ENCODE results near the gene SHF.
A peak's percentile ranks its signal among the peaks of the same experiment; 100 is the strongest.

Gene SHF

DNA sequence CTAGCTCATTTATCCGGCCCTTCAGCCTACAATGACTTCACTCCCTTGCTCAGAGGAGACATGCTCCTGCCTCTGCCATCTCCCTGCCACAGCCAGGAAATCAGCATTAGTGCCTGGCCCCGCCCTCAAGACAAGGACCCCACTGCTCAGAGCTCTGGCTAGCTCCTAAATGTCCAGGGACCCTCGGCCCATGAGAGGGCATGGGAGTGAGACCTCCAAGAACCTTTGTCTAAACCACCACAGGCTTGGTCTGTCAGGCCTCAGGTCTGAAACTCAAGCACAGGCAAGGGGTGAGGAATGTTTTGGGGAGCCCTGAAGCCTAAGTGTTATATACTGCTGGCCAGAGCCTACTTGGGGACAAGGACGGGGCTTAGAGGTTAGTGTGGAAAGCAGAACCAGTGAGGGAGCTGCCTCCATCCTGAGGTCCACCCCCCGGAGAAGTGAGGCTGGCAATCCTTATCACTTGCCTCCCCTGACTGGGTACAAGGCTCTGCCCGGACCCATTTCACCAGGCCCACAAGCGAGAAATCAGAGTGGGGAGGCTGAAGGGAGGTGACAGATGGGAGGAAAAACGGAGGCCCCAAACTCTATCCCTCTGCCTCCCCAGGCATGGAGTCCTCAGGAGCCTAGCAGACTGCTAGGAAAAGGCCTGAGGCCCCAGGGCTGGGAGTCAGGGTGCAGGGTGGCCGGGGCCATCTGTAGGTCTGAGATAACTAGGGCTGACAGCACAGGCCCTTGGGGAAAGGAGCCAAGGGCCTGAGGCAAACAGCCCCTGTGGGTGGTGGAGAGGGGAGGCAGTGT, 18.8 kb downstream of the SHF start:
- DNase-seq, result no peak

- no peak for DNase-seq
These were observed 19.5 kb downstream of the SHF start for GRCh38 chr15:45168286-45168685.

DNA sequence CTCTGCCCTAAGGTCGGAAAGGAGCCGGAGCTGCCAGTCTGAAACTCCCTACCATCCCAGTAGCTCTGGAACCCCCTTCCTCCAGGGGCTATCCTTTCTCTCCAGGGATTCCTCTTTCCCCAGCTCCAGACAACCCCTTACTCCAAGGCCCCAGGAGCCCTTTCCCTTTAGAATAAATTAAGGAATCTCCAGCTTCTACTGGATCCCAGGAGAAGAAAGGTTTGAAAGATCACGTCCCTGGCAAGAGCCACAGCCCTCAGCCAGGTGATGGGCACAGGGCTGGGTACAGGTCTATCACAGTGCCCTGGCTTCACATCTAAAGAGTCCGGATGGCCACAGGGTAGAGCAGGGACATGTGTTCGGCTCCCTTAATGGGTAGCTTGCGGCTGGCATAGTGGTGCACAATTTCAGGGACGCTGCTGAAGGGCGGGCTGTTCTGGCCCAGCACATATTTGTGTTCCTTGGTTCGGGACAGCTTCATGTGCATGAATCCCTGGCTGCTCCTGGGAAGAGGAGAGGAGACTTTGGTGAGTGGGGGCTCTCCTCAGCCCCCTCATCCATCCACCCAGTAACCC, 20.0 kb downstream of the SHF start:
- DNase-seq, result no peak

DNA sequence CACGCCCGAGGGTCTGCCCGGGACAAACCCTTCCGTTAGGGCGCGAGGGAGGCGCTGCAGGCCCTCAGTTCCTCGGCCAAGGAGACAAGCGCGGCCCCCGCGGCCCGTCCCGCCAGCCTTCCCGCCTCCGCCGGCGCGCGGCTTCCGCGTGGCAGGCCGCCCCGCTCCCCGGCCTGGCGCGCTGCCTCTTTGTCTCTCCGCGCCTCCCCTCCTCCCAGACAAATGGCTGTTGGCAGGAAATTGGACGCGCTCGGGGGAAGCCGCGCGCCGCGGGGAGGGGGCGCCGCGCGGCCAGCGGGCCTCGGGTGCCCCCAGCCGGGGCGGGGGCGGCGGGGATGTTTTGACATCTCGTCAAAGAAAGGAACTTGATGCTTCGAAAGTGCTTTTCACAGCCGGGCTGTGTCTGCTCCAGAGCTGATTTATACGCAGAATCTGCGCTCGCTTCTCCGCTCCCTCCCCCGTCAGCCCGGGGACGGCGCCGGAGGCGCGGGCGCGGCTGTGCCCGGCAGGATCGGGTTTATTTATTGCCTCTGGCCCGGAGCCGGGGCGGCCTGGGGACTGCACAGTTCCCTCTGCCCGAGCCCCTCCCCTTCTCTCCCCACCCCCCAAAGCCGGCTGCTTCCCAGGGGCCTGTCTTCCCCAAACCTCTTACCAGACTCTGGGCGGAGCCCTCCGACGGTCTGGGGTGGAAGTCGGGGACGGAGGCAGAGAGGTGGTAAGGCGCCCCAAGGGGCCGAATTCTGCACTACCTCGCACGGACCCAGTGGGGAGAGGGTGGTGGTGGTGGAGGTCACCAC, 20.7 kb downstream of the SHF start:
- DNase-seq, result peak; percentile 80

GRCh38 chr15:45165536-45165935, 22.2 kb downstream of the SHF start:
- no peak for DNase-seq

DNA sequence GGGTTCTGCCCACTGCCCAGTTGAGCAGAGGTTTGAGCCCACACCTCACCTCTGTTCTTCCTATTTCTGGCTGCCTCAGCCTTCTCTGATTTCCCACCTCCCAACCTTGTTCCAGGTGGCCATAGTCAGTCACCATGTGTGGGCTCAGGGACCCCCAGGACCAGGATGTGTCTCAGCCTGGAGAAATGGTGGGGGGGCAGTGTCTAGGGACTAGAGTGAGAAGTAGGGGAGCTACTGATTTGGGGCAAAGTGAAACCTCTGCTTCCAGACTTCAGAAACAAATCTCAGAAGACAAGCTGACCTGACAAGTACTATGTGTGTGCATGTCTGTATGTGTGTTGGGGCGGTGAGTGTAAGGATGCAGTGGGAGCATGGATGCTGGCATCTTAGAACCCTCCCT, 22.9 kb downstream of the SHF start:
- DNase-seq, result no peak

DNA sequence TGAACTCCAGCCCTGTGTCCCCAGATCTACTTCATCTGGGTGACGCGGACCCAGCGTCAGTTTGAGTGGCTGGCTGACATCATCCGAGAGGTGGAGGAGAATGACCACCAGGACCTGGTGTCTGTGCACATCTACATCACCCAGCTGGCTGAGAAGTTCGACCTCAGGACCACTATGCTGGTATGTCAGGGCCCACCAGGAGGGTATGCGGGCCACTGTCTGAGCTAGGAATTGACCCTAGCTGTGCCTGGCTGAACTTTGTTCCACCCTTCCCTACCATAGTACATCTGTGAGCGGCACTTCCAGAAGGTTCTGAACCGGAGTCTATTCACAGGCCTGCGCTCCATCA, 24.3 kb downstream of the SHF start:
- no peak for DNase-seq

- peak; percentile 64 for DNase-seq
These were observed 24.8 kb downstream of the SHF start for GRCh38 chr15:45162771-45163507.

GRCh38 chr15:45161666-45162065, 26.1 kb downstream of the SHF start:
- DNase-seq, result no peak

GRCh38 chr15:45157974-45158373, 29.8 kb downstream of the SHF start:
- DNase-seq, result no peak

- no peak for DNase-seq
These were observed 30.9 kb downstream of the SHF start for GRCh38 chr15:45156744-45157455.

DNA sequence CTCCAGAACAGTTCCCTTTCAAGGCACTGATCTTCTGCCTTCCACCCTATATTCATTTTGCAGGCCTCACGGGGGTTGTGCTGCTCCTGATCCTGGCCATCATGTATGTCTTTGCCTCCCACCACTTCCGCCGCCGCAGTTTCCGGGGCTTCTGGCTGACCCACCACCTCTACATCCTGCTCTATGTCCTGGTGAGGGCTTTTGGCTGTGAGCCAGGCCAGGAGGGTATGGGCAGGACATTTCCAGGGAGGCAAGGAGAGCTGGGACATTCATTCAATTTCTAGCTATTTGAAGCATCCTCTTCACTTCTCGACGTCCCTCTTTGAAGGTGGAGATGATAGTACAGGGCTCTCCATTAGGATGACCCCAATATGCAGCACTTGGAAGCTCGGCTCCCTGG, 32.0 kb downstream of the SHF start:
- DNase-seq, result no peak

DNA sequence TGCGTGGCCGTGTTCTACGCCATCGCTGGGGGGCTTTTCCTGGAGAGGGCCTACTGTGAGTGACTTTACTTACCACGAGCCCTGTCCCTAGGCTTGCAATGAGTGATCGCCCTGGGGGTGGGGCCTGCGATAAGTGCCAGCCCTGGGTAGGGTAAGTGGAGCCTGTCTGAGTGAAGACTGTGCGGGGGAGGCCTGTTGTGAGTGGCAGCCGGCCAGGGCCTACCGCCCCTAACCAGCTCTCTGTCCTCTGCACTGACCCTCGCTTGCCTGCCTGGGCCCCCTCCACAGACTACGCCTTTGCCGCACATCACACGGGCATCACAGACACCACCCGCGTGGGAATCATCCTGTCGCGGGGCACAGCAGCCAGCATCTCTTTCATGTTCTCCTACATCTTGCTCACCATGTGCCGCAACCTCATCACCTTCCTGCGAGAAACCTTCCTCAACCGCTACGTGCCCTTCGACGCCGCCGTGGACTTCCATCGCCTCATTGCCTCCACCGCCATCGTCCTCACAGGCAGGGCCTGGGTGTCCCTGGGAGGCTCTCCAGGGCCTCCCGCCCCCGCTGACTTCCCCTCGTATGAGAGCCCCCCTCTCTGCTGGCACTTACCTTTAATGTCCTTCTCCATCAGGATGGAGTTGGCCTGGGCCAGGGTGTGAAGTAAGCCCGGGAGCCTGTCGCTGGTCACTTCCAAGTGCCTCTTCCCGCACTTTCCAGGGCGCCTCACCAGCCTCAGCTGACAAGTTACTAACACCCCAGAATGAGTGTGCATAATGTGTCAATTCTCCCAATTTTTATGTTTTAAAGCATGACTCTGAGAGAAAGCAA, 35.6 kb downstream of the SHF start:
- DNase-seq, result no peak

GRCh38 chr15:45150997-45151396, 36.8 kb downstream of the SHF start:
- no peak for DNase-seq

- DNase-seq, result no peak
These were observed 37.3 kb downstream of the SHF start for GRCh38 chr15:45150481-45150880.

DNA sequence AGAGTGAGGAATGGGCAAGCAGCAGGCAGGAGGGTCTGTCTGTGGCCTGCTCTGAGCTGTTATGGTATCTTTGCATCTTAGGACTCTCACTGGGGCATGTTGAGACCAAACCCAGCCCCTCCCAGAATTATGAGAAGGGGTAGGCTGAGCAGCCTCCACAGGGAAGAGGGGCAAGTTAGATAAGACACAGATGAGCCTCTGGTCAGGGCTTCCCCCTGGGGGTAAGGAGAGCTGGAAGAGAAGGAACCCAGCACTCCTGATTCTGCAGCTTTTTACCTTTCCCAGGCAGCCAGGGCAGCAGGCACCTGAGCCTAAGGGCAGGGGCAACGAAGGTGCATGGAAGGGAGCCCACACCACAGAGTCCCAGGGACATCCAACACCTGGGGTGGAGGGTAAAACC, 38.7 kb downstream of the SHF start:
- DNase-seq, result no peak

- no peak for DNase-seq
These were observed 39.4 kb downstream of the SHF start for GRCh38 chr15:45148076-45149059.

GRCh38 chr15:45147606-45148005, 40.2 kb downstream of the SHF start:
- DNase-seq, result no peak

DNA sequence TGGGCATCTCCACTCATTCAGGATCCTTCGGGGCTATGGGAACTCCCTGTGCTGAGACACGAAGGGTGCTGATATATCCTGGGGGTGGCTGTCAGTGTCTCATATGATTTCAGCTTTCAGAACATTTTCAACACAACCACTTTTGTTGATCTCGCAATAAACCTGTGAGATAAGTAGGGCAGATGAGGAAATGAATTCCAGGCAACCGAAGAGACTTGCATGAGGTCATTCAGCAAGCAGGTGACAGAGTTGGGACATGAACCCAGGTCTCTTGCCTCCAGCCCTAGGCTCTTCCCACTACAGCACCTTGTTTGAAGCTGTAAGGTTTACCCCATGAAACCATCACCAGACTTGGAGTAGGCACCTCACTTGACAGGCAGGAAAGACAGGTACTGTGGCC, 41.4 kb downstream of the SHF start:
- no peak for DNase-seq

GRCh38 chr15:45144775-45145174, 43.0 kb downstream of the SHF start:
- DNase-seq, result no peak

DNA sequence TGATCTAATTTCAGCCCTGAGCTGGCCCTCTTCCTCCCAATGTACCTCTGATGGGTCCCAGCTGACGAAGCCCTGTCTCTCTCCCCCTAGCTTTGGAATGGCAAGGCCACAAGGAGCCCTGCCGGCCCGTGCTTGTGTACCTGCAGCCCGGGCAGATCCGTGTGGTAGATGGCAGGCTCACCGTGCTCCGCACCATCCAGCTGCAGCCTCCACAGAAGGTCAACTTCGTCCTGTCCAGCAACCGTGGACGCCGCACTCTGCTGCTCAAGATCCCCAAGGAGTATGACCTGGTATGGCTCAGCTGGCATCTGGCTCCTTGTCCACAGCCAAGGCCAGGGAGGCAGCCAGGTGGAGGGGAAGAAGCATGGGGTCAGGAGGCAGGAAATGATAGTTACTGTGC, 43.8 kb downstream of the SHF start:
- DNase-seq, result no peak
